Globus pallidus (tissue), 1 donor: Measurements from ENCODE around the gene DIP2C.
"Not testable (repeated sequence)": the region's sequence is repeated elsewhere in the genome, so short reads cannot be mapped to it uniquely, and the experiment has no call there.

Experiments used
- DNase-seq: peaks from one replicate; pipeline ENCODE4 v3.0.0-alpha.2; 2015; ENCODE audit warnings: low spot score

DIP2C gene

DNA sequence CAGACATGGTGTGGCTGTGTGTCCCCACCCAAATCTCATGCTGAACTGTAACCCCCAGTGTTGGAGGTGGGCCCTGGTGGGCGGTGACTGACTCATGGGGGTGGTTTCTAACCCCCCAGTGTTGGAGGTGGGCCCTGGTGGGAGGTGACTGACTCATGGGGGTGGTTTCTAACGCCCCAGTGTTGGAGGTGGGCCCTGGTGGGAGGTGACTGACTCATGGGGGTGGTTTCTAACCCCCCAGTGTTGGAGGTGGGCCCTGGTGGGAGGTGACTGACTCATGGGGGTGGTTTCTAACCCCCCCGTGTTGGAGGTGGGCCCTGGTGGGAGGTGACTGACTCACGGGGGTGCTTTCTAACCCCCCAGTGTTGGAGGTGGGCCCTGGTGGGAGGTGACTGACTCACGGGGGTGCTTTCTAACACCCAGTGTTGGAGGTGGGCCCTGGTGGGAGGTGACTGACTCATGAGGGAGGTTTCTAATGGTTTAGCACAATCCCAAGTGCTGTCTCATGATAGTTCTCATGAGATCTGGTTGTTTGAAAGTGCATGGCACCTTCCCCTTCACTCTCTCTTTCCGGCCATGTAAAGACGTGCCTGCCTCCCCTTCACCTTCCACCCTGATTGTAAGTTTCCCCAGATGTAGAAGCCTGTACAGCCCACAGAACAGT is 78.7 kb downstream of the DIP2C start:
- DNase-seq, result not testable (repeated sequence)

DNA sequence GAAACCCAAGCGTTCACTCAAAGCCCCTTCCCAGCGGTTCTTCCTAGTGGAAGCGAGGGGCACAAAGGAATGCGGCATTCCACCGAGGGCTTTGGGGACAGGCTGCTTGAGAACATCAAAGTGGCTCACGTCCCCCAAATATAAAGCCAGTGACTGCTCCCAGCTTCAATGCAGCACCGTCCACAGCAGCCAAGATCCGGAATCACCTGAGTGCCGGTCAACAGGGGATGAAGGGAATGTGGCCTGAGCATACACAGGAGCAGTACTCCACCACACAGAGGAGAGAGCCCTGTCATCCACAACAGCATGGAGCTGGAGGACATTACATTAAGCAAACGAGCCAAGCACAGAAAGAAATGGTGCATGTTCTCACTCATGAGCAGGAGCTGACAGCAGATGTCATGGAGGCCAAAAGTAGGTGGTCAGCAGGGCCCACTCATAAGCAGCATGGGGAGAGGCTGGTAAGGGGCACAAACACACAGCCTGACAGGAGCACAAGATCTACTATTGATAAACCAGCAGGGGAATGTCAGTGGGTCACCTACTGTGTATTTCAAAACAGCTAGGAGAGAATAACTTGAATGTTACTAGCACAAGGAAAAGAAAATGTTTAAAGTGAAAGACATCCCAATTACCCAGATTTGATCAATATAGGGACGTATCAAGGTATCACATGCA is 79.5 kb downstream of the DIP2C start:
- DNase-seq, result no peak

DNA sequence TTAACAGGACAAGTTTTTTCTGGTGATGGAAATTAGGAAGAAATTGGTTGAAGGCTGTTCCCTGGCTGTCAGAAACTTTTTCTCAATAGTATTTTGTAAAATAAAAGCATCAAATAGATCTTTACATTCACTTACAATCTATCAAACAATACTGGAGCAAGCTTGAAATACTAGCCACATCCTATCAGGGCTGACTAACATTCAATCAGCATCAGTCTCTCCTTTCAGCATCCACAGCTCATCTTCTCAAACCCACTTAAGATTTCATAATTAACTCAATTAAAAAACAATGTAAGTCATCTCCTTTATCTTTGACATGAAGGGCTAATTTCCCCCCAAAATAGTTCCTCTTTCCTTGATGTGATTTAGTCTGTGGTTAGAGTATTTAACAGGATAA is 80.2 kb downstream of the DIP2C start:
- DNase-seq, result no peak

DNA sequence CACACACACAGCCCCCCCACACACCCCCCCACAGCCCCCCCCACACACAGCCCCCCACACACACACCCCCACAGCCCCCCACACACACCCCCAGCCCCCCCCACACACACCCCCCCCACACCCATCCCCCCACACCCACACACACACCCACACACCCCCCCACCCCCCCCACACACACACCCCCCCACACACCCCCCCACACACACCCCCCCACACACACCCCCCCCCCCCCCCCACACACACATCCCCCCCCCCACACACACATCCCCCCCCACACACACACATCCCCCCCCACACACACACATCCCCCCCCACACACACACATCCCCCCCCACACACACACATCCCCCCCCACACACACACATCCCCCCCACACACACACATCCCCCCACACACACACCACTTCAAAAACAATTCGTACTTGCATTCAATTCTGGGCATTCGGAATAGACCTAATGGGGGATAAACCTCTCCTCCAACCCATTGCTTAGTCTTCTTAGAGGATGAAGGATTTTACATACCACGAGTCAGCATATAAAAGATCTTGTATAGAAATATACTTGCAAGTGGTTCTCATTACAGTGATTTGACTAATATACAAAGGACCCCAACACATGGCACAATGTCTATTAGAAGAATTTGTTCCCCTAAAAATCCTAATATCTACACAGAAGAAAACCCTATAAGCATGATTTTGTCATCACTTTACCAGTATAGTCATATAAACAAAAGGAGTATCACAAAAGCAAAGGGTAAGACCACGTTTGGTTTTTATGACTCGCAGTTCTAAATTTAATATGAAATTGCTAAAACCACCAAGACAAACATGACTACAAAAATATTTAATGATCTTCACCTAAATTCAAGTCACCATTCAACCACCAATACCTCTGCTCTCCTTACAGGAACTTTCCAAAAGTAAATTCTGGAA is 80.9 kb downstream of the DIP2C start:
- DNase-seq, result no peak

DNA sequence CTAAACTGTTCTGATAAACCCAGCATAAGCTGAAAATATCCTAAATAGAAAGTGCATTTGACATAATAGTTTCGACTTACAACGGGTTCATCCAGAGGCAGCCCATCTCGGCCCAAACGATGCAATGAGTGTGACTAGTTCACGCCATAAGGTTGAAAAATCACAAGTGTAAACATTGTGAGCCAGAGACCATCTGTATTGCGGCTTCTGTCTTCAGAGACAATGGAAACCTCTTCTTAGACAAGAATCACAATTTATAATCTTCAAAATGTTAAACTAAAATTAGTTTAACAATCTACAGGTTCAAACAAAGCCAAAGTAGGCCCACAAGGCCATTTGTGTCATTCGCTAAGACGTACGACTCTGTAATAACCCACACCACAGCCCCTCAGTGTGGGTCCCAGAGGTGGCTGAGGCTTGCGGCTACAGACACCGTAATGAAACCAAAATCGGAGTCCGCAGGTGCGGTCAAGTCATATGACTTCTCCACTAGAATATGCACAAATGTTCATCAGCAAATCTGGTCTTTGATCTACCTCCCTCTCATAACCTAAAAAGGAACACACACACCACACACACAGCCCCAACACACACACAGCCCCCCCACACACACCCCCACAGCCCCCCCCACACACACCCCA is 81.8 kb downstream of the DIP2C start:
- peak; percentile 36 for DNase-seq

DNA sequence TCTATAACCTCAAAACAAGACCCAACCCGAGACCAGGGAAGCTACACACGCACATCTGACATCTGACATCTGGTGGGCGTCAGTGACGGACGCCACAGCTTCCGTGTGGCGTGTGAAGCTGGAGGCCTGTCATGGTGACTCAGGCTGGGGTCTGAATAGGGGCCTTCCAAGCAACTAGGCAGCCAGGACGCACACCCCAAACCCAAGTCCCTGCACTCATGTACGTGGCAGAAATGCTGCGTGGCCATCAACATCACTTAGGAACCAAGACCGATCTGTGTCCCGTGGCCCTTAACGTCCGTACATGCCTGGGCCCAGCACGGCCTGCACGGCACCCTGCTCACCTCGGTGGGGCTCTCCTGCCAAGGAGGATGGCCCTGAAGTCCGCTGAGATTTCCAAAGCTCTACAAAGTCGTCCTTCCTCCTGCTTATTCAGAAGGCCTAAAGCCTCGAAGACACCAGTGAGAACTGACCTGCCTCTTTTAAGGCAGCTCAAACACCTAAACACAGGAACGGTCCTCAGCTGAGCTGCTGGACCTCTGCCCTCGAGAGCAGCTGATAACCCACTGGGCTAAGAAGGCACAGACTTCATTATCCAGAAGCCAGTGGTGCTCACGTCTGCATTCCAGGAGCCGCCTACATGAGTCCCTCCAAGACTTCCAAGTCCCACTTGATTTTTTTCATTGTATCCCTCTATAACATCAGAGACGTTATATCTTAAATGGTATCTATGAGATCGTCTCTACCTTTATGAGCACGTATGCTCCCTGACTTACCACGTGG is 82.5 kb downstream of the DIP2C start:
- no peak for DNase-seq

DNA sequence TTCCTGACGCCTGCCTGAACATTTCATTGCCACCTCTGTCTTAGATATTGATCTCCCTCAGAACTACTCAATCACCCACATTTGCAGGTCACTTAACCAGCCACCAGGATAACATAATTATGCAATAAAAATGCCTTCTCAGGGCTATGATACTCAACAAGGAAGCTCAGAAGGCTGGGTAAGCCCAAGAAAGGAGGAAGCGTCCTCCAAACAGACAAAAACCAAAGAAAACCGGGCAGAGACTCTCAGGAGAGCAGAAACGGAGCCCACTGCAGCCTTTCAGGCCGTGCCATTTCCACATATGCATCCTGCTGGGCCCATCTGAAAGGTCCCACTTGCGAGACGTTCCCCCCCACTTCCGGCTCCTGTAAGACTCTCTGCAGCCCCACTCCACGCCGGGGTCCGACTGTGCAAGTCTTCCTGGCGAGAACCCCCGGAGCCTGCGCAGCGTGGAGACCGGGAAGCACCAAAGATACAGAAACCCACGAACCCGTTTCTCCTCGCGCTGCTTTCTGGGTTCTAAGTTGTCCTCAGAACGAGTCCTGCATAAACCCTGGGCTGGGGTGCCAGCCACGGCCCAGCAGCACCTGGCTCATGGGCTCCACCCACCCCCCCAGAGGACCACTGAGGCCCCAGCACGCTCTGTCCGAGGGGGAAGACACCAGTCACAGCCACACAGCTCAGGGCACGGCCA is 83.7 kb downstream of the DIP2C start:
- DNase-seq, result no peak

DNA sequence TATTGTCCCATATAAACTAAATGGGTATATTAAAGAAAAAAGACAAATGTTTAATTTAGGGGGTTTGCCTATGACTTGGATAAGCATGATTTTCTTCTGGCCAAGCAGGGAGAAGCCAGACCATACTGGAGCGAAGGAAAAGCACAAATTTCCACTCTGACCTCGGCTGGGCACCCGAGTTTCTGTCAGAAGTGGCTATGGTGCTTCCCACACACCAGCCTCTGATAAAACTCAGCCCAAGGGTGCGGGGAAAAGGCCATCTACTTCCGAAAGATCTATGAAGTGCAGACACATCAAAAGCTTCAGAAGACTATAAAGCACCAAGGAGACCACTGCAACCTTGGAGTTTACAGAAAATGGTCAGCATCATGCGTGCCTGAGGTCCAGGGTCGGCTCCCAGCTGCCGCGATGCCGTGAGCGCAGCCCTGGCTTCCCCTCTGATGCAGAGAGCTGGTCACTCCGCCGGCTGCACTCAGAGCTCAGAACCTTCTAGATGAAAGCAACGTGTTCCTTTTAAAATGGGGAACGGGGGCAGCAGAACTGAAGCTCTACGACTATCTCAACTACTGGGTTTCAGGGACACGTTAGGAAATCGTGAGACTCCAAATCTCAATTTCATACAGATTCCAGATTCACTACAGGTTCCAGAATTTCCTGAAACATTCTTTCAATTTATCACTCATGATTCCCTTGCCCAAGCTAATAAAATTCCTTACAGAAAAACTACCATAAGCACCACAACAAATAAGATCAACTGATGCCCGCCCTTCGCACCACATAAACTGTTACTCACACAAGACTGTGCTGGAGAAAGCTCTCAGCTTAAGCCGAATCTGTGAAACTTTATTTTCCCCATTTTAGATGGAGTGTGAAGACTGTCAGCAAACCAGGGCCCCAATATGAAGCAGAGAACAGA is 84.5 kb downstream of the DIP2C start:
- peak; percentile 49 for DNase-seq

DNA sequence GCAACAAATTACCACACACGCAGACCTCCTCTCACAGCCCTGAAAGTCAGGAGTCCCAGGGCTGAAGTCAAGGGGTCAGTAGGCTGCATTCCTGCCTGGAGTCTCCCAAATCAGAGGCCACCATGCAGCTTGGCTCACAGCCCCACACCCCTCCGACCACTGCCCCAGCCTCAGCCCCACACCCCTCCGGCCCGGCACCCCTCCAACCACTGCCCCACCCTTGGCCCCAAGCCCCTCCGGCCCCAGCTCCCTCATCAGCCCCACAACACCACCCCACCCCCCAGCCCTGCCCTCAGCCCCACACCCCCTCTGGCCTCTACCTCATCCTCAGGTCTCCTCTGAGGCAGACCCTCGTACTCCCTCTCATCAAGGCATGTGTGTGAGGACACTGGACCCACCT is 85.7 kb downstream of the DIP2C start:
- no peak for DNase-seq

DNA sequence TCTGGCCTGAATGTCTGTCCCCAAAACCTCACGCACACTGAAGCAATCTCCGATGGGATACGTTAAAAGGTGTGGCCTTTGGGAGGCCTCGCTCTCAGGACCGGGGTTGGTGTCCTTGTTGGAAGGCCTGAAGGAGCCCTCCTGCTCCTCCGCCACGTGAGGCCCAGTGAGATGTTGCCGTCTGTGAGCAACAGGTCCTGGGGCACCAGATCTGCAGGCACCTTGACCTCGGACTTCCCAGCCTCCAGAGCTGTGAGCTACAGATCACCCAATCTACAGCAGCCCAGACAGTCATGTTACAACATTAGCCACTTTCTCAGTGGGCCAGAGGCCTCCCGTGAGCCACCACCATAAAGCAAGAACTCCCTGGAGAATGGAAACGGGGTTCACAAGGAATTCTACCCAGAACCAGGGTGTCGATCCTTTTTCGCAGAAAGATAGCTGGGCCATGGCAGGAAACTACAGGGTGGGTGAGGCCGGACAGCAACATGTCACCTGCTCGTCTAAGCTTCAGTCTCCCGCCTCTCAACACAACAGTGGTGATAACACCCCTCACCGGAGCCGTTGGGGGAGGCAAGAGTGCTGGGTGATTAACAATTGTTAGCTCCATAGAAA is 87.0 kb downstream of the DIP2C start:
- no peak for DNase-seq

DNA sequence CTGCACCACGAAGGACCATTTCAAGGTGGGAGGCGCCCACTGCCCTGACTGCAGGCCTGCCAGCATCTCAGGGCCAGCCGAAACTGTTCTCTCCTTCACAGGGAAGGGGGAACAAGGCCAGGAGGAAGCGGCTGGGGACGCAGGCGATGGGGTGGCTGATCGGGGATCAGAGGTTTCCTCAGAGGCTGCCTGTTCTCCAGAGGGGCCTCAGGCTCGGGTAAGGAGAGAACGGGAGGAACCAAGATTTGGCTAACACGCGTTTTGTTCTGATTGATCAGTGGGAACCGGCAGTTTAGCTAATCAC is 87.9 kb downstream of the DIP2C start:
- no peak for DNase-seq

DNA sequence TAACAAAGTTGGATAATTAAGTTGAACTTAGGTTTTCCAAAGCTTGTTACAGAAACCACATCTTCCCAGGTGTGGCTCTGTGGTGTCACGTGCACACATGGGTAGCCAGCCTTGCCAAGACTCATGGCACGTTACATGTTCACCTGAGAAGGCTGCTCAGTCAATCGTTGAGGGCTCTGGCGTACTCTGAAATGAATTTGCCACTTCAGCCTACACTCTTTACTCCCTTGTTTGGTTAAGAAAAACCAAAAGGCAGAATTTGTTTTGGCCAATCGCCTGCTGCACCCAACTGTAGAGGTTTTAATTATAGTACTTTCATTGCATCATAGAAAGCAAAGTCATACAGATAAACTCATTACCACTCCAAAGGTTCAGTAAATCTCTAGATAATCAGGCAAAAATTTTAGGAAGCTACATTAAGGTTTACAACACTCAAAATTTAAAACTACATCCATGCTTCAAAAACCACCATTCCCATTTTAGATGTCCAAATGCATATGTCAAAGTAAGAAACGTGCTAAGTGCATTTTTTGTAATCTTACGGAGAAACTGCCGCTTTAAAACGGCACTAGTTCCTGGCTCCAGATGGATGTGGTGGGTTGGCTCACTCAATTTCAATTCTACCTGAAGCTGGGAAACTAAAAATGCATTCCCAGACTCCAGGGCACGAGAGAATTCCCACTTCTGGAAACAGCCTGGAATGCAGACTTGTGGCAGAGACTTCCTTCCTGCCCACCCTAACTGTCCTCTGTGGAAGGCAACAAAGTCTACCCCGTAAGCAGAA is 88.4 kb downstream of the DIP2C start:
- DNase-seq, result no peak

DNA sequence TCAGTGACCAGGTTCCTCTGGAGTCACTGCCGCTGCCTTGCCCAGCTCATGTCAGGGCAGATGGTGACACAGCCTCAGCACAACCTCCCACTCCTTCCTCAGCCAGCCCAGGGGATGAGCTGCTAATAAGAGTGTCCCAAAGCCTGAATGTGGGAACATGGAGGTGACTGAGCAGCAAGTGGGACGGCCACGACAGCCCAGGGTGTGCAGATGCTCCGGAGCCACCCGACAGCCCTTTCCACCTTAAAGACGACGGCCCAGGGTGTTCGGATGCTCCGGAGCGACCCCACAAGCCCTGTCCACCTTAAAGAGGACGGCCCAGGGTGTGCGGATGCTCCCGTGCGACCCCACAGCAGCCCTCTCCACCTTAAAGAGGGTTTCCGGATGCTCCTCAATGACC is 89.2 kb downstream of the DIP2C start:
- no peak for DNase-seq

DNA sequence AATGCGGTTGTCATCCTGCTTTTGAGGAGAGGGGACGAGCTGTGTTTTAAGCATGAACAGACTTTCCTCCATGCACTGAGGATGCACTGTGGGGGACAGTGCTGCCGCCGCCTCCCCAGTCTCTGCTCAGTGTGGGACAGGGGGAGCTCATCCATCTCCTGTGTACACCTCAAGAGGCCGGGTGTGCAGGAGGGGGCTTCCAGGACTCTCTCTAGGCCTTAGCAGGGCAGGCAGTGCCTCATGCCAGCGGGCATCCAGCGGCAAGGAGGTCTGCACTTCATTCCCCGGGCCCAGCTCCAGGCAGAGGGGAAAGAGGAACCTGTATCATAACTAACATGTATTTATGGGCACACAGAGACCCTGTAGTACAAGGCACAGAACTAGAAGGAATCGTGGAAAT is 89.7 kb downstream of the DIP2C start:
- no peak for DNase-seq

DNA sequence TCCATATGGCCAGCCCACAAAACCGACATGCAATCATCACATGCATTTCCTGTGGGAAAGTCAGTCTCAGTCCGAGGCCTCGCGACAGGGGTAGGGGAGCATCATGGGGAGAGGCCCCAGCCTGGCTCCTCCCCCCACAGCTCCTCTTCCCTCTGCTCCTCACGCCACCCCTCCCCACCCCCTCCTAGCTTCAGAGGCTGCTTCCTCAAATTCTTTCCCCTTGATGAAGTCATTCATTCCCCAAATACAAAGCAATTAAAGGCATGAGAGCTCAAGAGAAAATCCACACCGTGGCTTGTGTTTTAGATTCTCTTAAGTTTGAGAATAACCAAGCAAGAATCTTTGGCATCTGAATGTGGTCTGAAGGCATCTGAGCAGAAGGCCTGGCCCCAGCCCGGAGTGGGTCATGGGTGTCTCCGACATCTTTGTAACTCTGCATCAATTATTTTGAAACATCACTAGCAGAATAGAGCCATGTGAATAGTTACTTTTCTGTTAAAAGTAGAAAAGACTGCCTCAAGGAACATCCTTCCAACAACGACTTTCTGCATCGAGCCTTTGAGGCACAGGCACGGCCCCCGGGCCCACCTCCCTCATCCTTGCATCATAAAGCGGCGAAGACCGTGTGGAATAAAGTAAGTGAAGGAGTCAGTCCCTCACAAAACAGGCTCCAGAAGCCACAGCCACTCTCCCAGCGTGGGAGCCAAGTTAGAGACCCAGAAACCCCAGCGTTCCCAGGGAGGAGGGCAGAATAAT is 90.9 kb downstream of the DIP2C start:
- DNase-seq, result no peak

DNA sequence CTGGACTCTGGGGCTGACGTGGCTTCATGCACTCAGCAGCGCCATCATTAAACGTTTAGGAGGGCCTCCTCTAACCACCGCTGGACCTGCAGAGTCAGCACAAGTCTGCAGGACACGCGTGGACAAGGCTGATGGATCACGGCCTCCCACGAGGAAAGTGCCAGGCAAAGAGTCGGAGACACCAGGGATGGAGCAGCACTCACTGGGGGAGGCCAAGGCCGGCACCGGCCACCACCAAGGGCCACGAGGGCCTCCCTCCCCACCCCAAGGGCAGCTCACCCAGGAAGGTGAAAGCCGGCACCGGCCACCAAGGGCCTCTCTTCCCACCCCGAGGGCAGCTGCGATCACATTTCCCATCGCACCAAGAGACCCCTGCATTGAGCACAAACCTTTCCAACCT is 91.5 kb downstream of the DIP2C start:
- DNase-seq, result no peak

DNA sequence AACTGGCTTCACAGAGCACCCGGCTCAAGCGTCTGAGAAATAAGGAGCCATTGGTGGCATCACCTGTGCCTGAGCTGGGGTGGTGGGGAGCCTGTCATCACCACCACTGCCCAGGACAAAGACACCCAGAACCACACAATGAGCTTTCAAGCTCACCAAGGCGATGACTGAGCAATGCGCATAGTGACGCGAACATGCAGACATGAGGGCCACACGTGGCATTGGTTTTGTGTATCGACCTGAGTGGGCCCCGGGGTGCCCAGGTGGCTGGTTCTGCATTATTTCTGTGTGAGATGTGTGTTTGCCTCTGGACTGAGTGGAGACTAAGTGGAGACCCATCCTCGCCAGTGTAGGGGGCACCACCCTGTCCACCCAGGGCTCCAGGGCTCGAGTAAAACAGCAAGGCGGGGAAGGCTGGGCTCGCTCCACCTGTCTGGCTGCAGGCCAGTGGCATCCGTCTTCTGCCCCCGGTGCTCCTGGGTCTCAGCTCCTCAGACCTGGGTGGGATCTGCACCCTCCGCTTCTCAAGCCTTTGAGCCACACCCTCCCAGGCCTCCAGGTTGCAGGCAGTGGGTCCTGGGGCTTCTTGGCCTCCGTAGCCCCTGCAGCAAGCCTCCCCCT is 92.6 kb downstream of the DIP2C start:
- DNase-seq, result no peak

DNA sequence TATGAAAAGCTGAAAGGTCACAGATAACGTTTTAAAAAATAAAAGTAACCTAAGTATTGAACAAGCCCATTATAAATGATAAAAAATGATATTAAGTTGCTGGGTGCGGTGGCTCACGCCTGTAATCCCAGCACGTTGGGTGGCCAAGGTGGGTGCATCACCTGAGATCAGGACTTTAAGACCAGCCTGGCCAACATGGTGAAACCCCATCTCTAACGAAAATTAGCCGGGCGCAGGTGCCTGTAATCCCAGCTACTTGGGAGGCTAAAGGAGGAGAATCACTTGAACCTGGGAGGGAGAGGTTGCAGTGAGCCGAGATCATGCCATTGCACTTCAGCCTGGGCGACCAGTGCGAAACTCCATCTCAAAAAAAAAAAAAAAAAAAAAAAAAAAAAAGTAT is 93.3 kb downstream of the DIP2C start:
- DNase-seq, result not testable (repeated sequence)
